A673 (cell line): ENCODE results near the gene ZNF267.

Experiments
- EZH2 ChIP-seq: fragments of 200-600 bp; sonication (generic); IDR thresholded peaks from 2 replicates; pipeline ENCODE4 v1.6.1; 2017; ENCODE audit warnings: borderline replicate concordance, low read depth, mild to moderate bottlenecking, mixed read lengths, antibody characterized with exemption, low read length; ENCODE audit not compliant: poor library complexity, severe bottlenecking
- TF ChIP-seq, protein P1 (sequence below): fragments of 300-800, 200-600 bp; sonication (generic); conservative IDR thresholded peaks from 2 replicates; pipeline ENCODE4 v1.5.1; 2017; ENCODE audit warnings: low read depth, mild to moderate bottlenecking, antibody characterized with exemption, low read length, moderate library complexity, mixed read lengths

DNA sequence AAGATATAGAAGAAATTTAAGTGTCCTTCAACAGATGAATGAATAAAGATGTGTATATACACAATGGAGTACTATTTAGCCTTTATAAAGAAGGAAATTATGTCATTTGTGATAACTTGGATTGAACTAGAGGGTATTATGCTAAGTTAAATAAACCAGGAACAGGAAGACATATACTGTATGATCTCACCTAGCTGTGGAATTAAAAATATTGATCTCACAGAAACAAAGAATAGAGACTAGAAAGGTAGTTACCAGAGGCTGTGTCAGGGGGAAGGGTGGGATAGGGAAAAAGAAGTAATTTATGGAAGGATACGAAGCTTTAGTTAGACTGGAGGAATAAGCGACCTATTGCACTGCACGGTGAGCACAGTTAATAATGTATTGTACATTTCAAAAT is 5.4 kb upstream of the ZNF267 start:
- TF ChIP-seq, protein P1, sequence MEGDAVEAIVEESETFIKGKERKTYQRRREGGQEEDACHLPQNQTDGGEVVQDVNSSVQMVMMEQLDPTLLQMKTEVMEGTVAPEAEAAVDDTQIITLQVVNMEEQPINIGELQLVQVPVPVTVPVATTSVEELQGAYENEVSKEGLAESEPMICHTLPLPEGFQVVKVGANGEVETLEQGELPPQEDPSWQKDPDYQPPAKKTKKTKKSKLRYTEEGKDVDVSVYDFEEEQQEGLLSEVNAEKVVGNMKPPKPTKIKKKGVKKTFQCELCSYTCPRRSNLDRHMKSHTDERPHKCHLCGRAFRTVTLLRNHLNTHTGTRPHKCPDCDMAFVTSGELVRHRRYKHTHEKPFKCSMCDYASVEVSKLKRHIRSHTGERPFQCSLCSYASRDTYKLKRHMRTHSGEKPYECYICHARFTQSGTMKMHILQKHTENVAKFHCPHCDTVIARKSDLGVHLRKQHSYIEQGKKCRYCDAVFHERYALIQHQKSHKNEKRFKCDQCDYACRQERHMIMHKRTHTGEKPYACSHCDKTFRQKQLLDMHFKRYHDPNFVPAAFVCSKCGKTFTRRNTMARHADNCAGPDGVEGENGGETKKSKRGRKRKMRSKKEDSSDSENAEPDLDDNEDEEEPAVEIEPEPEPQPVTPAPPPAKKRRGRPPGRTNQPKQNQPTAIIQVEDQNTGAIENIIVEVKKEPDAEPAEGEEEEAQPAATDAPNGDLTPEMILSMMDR, result no peak
- no peak for TF ChIP-seq EZH2
